Measurements from ENCODE around the gene GTPBP4. TPM values are rescaled to one million over a fixed set of nuclear protein-coding genes. Genes with fewer than 3 reads are reported as not detected.

Gene GTPBP4
- total and polyA plus RNA-seq, 2 of the 13 experiments (the other 11 are each of a cell fraction or from before 2014, with no cell fraction given) = 24.1 to 85.5 TPM

- TF ChIP-seq SP4 (CRISPR knock-in tag; IDR thresholded peaks at IDR 0.05) = peak; percentile 100
- TF ChIP-seq ZNF704 (CRISPR knock-in tag; IDR thresholded peaks at IDR 0.05; ENCODE audit: borderline replicate concordance) = no peak; the same call in 1 of the 2 replicates
- peak; percentile 78; the same call in 1 of the 2 replicates for TF ChIP-seq ZNF784 (CRISPR knock-in tag; IDR thresholded peaks at IDR 0.05; ENCODE audit: borderline replicate concordance)
- TF ChIP-seq ZNF362 (CRISPR knock-in tag; IDR thresholded peaks at IDR 0.05; ENCODE audit: borderline replicate concordance) = no peak
- no peak for TF ChIP-seq RAD21 (CRISPR knock-in tag; IDR thresholded peaks at IDR 0.05)
- TF ChIP-seq ZNF558 (CRISPR knock-in tag; IDR thresholded peaks at IDR 0.05; ENCODE audit: borderline replicate concordance) = peak; percentile 86; the same call in 1 of the 2 replicates
- TF ChIP-seq ZNF30 (CRISPR knock-in tag; IDR thresholded peaks at IDR 0.05) = 0 out of 2 replicates have a peak, but pooled peaks have one; percentile 16
- no peak for TF ChIP-seq PAWR (CRISPR knock-in tag; IDR thresholded peaks at IDR 0.05; ENCODE audit: borderline replicate concordance)
- no peak; the same call in 1 of the 2 replicates for TF ChIP-seq NR1H2 (CRISPR knock-in tag; IDR thresholded peaks at IDR 0.05; ENCODE audit: borderline replicate concordance, low read depth)
- TF ChIP-seq LBX2 (CRISPR knock-in tag; IDR thresholded peaks at IDR 0.05; ENCODE audit: borderline replicate concordance) = no peak
- TF ChIP-seq ZNF276 (CRISPR knock-in tag; IDR thresholded peaks at IDR 0.05; ENCODE audit: low read depth) = peak; percentile 73; the same call in 1 of the 2 replicates
- peak; percentile 70; the same call in 1 of the 2 replicates for TF ChIP-seq ZNF318 (CRISPR knock-in tag; IDR thresholded peaks at IDR 0.05)
- TF ChIP-seq ATF7-NPFF (CRISPR knock-in tag; IDR thresholded peaks at IDR 0.05; ENCODE audit: low read depth) = peak; percentile 55; the same call in 1 of the 2 replicates
Observed at GRCh38 chr10:1048732-1049424, 60.6 kb downstream of the GTPBP4 start, which contains the start of gene IDI1 (continued).

Data from HepG2 (cell line).